ENCODE measurements around the gene PFN3.
"Not testable (repeated sequence)": the region's sequence is repeated elsewhere in the genome, so short reads cannot be mapped to it uniquely, and the experiment has no call there.

PFN3 gene

DNA sequence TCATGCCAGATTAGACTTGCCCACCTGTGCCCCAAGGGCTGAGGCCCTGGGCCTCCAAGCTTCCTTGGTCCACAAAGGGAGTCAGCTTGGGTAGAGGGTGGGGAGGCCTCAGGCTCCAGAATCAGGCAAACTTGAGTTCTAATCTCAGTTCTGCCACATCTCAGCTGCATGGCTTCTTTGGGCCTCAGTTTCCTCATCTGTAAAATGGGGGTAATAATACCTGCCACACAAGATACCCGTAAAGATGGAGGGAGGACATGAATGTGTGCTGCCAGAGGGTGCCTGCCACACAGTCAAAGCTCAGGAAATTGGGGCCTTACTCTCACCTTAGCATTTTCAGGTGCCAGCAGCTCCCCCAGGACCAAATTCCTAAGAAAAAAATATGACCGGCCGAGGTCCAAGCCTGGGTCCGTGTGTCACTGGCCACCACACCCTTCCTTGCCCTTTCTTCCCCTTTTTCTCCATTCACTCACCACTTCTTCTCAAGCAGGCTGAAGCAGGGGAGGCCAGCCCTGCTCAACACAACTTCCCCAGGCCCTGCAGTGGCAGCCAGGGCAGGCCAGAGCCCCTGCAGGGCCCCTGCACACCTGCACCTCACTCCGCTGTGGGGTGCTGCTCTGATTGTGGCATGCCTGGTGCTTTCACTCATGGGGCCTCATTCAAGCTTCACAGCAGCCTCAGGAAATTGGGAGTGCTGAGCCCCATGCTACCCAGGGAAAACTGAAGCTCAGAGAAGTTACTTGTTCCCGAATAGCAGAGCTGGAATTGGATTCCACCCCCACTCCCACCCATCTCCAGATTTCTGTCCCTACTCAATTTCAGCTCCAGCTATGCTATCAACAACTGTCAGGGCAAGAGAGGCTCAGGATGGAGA lies 38.8 kb downstream of the PFN3 start:
- DNase-seq (ENCODE audit: low read depth in 3 of 3) = no peak

DNA sequence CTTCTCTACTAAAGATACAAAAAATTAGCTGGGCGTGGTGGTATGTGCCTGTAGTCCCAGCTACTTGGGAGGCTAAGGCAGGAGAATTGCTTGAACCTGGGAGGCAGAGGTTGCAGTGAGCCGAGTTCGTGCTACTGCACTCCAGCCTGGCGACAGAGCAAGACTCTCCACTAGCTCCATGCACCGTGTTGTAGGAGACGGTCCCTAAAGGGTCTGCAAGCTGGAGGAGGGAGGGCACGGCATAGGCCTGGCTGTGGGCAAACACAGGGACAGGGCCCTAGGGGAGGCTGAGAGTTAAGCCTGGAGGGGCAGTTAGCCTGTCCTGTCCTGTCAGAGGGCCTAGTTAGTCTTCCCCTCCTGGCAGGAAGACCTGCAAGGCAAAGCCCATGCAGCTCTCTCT lies 39.7 kb downstream of the PFN3 start:
- not testable (repeated sequence) for DNase-seq (ENCODE audit: low read depth in 3 of 3)

DNA sequence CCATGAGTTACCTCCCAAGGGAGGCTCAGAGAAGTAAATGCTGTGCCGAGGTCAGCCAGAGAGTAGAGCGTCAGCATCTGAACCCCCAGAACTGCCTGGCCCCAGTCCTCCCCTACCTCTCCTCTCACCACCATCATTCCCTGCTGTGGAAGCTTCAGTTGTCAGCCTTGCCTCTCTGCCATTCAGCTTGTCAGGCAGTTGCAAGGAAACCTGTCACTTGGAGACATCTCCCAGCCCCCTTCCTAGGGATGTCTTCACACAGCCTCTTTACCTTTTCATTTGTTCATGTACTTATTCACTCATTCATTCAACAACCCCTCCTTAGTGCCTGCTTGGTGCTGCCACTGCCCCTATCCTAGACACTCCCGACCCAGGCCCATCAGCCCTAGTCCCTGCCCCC lies 40.6 kb downstream of the PFN3 start:
- DNase-seq (ENCODE audit: low read depth in 3 of 3) = no peak

DNA sequence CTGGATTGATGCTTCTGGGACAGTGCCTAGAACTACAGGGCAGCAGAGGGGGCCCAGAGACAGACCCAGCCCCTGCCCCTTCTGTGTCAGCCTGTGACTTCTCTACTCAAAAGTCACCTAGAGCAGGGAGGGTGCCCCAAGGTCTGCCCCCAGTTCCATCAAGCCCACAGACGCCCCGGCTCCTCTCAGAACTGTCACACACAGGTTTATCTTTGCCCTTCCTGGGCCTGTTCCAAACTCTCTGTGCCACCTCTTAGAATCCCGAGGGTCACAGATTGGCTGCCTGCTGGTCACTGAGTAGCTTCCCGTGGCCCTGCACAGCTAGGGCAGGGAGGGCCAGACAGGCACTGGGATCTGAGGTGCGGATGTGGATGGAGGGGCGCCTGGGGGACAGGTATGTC lies 41.0 kb downstream of the PFN3 start:
- no peak for DNase-seq (ENCODE audit: low read depth in 3 of 3)

DNA sequence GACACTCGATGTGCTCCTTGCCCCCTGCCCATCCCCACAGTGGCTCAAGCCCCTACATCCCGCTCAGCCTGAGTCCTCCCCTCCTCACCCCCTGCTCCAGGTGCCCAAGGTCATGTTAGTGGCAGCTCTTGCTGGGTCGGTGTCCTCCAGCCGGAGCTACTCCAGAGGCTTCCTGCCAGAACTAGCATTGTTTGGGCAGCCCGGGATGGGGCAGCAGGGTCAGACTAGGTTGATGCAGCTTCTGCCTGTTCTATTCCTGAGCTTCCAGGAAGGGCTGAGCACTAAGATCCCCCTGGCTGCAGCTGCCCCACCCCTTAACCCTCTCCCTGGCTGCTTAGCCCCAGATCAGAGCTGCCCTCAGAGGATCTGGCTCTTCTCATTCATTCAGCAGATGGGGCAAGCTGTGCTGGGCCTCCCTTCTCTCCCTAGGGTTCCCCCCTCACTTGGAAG lies 42.1 kb downstream of the PFN3 start:
- DNase-seq (ENCODE audit: low read depth in 3 of 3) = no peak

DNA sequence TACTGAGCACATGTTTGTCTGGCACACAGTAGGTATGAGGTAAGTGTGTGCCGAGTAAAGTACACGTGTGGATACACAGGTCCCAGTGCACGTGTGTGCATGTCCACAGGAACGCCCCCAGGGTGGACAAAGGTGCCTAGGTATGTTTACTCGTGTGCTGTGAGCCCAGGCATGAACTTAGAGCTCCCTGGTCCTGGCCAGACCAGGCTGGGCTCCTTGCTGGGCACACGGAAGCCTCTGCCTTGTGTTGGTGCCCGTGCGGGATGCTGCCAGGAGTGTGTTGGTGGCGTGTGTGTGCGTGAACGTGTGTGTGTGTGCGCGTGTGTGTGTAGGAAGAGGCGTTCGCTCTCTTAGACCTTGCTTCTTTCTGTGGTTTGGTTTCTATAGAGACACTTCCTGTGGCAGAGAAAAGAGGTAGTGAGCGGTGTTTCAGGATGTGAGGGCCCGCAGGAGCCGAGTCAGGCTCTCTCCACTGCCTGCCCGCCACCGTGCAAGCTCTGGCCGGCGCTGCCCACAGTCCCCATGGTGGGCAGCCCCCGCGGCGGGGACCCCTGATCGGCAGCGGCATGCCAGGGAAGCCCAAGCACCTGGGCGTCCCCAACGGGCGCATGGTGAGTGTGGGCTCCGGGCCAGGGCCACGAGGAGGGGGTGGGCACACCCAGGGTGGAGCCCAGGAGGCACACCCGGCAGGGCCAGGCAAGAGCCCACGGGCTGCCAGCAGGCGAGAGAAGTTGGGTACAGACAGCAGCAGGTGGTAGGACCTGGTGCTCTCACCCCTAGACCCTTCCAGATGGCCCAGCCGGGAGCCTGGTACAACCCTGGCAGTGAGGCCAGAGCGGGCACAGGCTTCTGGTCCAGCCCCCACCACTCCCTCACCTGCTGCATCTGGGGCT lies 42.8 kb downstream of the PFN3 start, which contains the start of gene RGS14:
TSS of gene RGS14 (plus strand) at position 466 of the 893 bp plus-strand sequence. CDS start at position 567, 101 bp downstream.
- DNase-seq (ENCODE audit: low read depth in 3 of 3) = peak in 1 of 3 experiments; percentile 52

DNA sequence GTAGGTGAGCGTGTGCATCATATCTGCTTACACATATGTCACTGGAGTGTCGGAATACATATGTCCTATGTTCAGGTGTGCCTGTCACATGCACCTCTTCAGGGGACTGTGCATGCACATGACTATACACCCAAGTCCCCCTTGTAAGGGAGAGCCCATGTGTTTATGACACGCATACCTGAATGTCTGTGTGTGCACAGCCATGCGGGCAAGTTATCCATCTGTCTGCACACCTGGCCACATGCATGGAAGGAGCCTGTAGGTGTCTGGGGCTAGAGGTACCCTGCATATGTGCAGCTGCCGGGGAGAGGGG lies 43.4 kb downstream of the PFN3 start:
- no peak for DNase-seq (ENCODE audit: low read depth in 3 of 3)

DNA sequence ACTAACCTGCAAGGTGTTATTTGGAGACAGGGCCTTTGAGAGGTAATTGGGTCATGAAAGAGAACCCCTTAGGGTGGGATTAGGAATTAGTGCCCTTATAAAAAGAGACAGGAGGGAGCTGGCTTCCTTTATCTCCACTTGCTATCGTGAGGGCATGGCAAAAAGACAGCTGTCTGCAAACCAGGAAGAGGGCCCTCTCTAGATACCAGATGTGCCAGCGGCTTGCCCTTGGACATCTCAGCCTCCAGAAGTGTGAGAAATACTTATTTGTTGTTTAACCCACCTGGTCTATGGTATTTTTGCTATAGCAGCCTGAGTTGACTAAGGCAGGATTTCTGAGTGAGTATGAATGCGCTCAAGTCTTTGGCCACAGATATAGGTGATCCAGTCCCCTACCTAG lies 43.7 kb downstream of the PFN3 start:
- no peak for DNase-seq (ENCODE audit: low read depth in 3 of 3)

DNA sequence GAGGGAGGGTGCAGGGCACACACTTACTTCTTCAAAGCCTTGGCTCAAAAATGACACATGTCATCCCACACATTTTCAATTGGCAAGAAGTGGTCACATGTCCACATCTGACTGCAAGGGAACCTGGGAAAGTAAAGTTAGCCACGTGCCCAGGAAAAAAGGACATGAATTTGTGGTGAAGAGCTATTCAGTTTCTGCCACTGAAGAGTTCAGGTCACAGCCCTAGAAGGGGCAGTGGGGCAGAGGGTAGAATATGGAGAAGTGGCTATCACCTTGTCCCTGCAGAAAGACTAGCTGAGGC lies 44.6 kb downstream of the PFN3 start:
- no peak for DNase-seq (ENCODE audit: low read depth in 3 of 3)

DNA sequence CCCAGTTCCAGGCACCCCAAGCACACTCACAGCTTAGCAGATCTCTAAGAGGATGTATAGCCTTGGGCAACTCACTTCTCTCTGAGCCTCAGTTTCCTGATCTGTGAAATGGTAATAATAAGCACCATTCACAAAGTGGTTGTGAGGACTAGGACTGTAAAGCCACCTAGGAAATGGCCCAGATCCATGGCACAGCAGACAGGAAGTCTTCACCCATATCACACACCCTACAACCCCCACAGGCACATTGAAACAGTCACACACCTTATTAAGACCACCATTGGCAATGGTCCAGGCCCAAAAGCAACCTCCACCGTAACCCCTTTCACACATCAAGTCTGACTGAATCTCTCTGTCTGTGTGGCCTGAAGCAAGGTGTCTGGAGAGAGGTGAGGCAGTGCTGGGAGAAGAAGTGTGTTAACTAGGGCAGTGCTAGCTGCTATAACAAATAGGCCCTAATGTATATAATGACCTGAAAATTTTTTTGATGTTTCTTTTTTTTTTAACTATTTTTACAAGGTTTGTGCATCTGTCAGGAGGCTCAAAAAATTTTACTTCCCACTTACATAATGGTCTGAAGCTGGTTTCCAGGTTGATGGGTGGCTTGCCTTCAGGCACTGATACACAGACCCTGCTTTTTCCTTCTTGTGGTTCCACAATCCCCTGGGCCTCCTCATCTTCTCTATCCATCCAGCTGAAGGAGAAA lies 45.1 kb downstream of the PFN3 start:
- DNase-seq (ENCODE audit: low read depth in 3 of 3) = no peak

DNA sequence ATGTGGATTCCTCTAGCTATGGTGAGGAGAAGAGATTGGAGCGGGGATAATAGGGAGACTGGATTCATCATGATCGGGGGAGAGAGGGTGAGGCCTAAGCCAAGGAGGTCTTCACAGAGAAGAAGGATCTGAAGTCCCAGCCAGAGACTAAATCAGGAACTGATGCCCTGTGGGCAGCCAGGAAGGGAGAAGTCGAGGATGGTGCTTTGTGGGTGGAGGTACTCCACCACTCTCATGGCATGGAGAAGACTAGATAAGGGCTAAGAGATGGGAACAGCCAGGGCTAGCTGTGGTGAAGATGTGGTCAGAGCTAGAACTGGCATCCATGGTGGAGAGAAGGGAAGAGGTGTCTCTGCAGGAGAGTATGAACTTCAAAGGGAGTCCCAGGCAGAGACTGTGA lies 45.8 kb downstream of the PFN3 start:
- DNase-seq (ENCODE audit: low read depth in 3 of 3) = no peak

DNA sequence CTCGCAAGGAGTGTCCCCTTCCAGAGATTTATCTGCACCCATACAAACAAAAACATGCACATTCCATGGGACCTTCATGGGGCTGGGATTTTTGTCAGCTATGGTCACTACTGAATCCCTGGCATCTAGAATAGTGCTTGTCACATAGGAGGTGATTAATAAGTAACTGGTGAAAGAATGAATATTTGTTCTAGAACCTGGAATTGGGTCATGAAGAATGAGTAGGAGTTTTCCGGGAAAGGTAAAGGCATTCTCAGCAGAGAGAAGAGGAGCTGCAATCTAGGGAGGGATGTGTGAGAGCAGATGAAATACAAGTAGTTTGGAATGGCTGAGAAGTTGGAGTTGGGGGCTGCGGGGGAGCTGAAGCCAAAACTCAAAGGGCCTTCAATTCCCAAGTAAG lies 46.2 kb downstream of the PFN3 start:
- DNase-seq (ENCODE audit: low read depth in 3 of 3) = no peak

DNA sequence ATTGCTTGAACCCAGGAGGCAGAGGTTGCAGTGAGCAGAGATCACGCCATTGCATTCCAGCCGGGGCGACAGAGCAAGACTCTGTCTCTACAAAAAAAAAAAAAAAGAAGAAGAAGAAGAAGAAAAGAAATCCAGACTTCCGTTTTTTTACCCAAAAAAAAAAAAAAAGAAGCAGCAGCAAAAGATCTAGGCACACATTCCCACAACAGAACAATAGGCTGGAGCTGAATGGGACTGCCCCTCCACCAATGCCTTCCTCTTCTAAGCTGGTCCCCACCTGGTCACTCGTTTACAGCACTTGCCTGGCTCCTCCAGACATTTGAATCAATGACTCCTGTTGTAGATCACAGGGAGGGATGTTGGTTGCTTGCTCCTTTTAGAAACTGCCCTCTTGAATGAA lies 47.4 kb downstream of the PFN3 start:
- no peak for DNase-seq (ENCODE audit: low read depth in 3 of 3)

DNA sequence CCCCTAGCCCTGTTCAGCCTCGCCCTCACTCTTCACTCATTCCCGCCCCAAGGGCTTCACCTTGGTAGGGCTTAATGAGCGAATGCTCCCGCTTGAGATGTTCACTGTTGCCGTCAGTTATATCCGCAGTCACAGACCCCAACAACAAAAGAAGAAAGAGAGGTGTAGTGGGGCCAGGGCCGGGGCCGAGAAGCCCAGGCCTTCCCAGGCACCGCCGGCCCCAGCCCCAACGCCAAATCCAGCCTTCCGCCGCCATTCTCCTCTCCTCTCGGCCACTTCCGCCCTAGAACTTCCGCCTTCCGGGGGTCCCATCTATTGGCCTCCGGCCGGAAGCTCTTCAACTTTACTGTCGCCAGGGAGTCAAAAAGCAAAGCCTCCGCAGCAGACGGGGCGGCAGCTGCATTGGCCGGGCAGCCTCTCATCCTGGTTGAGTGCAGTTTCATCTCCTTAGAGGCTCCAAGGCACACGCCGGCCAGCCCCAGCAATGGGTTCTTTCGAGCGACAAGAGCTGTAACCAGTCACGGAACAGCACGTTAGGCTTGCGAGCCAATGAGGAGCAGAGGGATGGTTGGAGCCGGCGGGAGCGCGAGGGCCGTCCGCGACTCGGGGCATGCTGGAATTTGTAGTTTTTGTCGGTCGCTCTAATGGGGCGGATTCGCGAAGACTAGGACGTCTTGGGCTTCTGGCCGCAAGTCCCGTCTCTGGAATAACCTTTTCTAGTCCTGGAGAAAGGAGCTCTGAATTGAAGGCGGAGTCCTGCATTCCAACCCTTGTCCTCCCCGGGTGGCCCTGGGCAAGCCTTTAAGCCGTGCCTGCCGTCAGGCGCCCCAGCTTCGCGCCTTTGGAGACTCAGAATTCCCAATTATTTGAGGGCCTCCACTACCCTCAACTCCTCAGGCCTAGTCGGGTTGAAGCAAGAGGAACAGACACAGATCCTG lies 48.8 kb downstream of the PFN3 start, which contains the start of gene LMAN2:
TSS of gene LMAN2 (minus strand) at position 277 of the 938 bp plus-strand sequence. CDS start at position 256, 21 bp downstream.
- peak; percentile 76 to 83 (median 83) for DNase-seq (ENCODE audit: low read depth in 3 of 3)

DNA sequence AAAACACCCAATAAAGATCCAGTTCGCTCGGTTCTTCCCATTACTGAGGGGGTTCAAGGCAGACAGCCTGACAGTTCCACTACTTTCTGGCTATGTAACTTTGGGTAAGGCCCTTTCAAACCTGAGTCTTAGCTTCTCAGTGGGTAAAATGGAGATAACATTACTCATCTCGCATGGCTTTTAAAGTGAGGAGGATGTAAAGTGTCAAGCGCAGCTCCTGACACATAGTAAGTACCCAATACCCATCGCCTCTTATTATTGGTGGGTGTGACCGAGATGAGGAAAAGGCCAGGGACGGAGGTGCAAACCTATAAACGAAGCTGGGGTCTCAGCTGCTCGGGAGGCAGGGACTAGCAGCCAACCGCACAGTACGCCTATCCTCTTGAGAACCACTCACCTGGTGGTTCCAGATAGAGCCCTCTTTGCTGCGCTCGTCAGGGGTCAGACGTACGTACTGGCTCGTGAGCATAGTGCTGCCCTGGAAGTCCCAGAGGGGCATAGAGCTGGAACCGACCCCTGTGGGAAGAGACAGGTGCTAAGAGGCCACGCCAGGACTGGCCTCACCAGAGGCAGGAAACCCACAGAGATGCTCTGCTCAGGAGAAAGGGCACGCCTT lies 49.6 kb downstream of the PFN3 start:
- DNase-seq (ENCODE audit: low read depth in 3 of 3) = no peak

All from stimulated activated CD4-positive, alpha-beta T cell treated with anti-CD3 and anti-CD28 coated beads, TNF-alpha, amount 100 ng/mL, for 4 hours (primary cell).